Measurements from ENCODE around the gene IQSEC1.

DNA sequence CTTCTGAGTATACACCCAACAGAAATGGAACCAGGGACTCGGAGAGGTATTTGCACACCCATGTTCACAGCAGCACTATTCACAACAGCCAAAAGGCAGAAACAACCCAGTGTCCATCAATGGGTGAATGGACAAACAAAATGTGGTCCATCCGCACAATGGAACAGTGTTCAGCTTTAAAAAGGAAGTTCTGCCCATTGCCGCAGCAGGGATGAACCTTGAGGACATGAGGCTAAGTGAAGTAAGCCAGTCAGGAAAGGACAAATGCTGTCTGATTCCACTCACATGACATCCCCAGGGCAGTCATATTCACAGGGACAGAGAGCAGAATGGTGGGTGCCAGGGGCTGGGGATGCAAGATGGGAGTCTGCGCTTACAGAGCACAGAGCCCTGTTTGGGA lies 7.5 kb downstream of the IQSEC1 start:
- TF ChIP-seq, protein P1, sequence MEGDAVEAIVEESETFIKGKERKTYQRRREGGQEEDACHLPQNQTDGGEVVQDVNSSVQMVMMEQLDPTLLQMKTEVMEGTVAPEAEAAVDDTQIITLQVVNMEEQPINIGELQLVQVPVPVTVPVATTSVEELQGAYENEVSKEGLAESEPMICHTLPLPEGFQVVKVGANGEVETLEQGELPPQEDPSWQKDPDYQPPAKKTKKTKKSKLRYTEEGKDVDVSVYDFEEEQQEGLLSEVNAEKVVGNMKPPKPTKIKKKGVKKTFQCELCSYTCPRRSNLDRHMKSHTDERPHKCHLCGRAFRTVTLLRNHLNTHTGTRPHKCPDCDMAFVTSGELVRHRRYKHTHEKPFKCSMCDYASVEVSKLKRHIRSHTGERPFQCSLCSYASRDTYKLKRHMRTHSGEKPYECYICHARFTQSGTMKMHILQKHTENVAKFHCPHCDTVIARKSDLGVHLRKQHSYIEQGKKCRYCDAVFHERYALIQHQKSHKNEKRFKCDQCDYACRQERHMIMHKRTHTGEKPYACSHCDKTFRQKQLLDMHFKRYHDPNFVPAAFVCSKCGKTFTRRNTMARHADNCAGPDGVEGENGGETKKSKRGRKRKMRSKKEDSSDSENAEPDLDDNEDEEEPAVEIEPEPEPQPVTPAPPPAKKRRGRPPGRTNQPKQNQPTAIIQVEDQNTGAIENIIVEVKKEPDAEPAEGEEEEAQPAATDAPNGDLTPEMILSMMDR (IDR thresholded peaks at IDR 0.05; ENCODE audit: poor library complexity): no peak
- TF ChIP-seq EZH2phosphoT487 (IDR thresholded peaks at IDR 0.05; ENCODE audit: low read depth, severe bottlenecking, unreplicated experiment): no peak

Data from hepatocyte (in vitro differentiated cells).